ENCODE results near the gene RND3.

- no peak for TF ChIP-seq FOXK2 (IDR thresholded peaks at IDR 0.05)
- no peak for TF ChIP-seq NFRKB (IDR thresholded peaks at IDR 0.05)
- no peak for TF ChIP-seq LEF1 (IDR thresholded peaks at IDR 0.05; ENCODE audit: borderline replicate concordance)
- TF ChIP-seq ELF4 (IDR thresholded peaks at IDR 0.05), result no peak
- no peak for TF ChIP-seq FOXM1 (IDR thresholded peaks at IDR 0.05; ENCODE audit: borderline replicate concordance)
- TF ChIP-seq FOXA1 (IDR thresholded peaks at IDR 0.05), result no peak
- TF ChIP-seq, protein P1, sequence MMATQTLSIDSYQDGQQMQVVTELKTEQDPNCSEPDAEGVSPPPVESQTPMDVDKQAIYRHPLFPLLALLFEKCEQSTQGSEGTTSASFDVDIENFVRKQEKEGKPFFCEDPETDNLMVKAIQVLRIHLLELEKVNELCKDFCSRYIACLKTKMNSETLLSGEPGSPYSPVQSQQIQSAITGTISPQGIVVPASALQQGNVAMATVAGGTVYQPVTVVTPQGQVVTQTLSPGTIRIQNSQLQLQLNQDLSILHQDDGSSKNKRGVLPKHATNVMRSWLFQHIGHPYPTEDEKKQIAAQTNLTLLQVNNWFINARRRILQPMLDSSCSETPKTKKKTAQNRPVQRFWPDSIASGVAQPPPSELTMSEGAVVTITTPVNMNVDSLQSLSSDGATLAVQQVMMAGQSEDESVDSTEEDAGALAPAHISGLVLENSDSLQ (IDR thresholded peaks at IDR 0.05), result no peak
- TF ChIP-seq CTBP1 (IDR thresholded peaks at IDR 0.05; ENCODE audit: borderline replicate concordance), result no peak
- no peak for TF ChIP-seq SP1 (IDR thresholded peaks at IDR 0.05)
- TF ChIP-seq TARDBP (IDR thresholded peaks at IDR 0.05), result no peak
- no peak for TF ChIP-seq ARNT (IDR thresholded peaks at IDR 0.05)
- no peak for TF ChIP-seq HDGF (IDR thresholded peaks at IDR 0.05; ENCODE audit: borderline replicate concordance)
- no peak for TF ChIP-seq BHLHE40 (IDR thresholded peaks at IDR 0.05; ENCODE audit: borderline replicate concordance)
- no peak for TF ChIP-seq SUZ12 (IDR thresholded peaks at IDR 0.05)
Observed at GRCh38 chr2:150505178-150505577, 17.7 kb upstream of the RND3 start.
